ENCODE measurements around the gene CGB7.
"Not testable (repeated sequence)": the region's sequence is repeated elsewhere in the genome, so short reads cannot be mapped to it uniquely, and the experiment has no call there.

CGB7 gene

DNA sequence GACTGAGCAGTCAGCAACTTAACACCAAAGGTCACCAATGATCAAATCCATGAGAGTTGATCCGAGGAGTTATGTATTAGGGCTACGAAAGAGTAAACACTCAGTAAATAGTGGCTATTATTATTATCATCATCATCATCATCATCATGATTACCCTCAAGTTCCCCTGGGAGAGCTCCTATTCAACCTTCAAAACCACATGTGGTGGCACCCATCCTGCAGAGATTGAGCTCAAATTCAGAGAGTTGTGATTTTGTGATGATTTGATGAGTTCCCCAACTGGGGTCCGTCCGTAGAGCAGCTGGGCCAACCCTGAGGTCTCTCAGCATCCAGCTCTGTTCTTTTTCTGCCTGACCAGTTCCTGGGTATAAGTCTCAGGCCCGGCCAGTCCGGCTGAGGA, 32.5 kb downstream of the CGB7 start:
- not testable (repeated sequence) for H3K4me3 ChIP-seq (ENCODE audit: low read length in 2 of 2); H3K9me3 ChIP-seq (ENCODE audit: control insufficient read depth in 2 of 2, low read length in 2 of 2); H3K9ac ChIP-seq (ENCODE audit: low read depth in 1 of 2, low read length in 2 of 2); H3K27ac ChIP-seq (ENCODE audit: low read depth in 2 of 2, low read length in 2 of 2); H3K4me1 ChIP-seq (ENCODE audit: control insufficient read depth in 2 of 2, insufficient read depth in 2 of 2, low read length in 2 of 2); H3K36me3 ChIP-seq (ENCODE audit: control insufficient read depth in 2 of 2, insufficient read depth in 2 of 2, low read length in 2 of 2)
- peaks cover 5 to 14% of the 10 kb centered on the region in 2 donors for H3K27me3 ChIP-seq (ENCODE audit: control insufficient read depth in 2 of 2, insufficient read depth in 2 of 2, low read length in 2 of 2)

DNA sequence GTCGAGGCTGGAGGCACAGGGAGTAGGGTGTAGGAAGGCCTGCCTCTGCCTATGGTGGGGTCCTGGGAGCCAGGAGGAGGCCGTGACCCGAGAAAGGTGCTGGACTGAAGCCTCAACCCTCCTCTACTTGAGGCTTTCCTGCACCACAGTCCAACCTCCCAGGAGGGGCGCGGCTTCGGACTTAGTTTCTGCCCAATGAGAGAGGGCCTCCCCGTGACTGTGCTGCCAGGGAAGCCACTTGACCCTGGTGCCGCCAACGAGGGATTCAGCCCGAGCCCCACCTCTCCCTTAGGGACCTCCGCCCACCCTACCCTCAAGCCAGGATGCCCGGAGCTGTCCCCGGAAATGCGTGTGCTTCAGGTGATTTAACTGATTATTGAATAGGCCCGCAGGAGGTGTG, 33.3 kb downstream of the CGB7 start, which contains the start of gene CGB3:
CGB3 (minus strand) TSS at position 101 of the 400 bp plus-strand sequence. CDS start 362 bp downstream, outside the sequence.
- not testable (repeated sequence) for H3K9me3 ChIP-seq (ENCODE audit: control insufficient read depth in 2 of 2, low read length in 2 of 2)

DNA sequence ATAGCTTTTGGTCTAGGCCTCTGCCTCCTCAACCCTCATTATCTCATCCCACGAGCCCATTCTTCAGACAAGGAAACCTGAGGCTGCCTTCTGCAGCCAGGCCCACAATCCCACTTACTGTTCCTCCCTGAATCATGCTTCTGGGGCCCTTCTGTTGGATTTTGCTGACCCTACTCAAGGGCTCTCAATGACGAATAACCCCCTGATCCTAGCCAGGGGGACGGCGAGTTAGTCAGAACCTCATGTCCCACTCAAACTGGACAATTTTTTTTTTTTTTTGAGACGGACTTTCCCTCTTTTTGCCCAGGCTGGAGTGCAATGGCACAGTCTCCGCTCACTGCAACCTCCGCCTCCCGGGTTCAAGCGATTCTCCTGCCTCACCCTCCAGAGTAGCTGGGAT, 35.4 kb downstream of the CGB7 start:
- no peak overlapping the region for H3K9ac ChIP-seq (ENCODE audit: low read depth in 1 of 2, low read length in 2 of 2)
- H3K27ac ChIP-seq (ENCODE audit: low read depth in 2 of 2, low read length in 2 of 2) = no peak overlapping the region
- no peaks in the 10 kb centered on the region for H3K9me3 ChIP-seq (ENCODE audit: control insufficient read depth in 2 of 2, low read length in 2 of 2)
- peaks cover 6 to 18% of the 10 kb centered on the region in 2 donors for H3K27me3 ChIP-seq (ENCODE audit: control insufficient read depth in 2 of 2, insufficient read depth in 2 of 2, low read length in 2 of 2)
- peaks cover 9 to 17% of the 10 kb centered on the region in 2 donors for H3K4me1 ChIP-seq (ENCODE audit: control insufficient read depth in 2 of 2, insufficient read depth in 2 of 2, low read length in 2 of 2)
- no peaks in the 10 kb centered on the region for H3K36me3 ChIP-seq (ENCODE audit: control insufficient read depth in 2 of 2, insufficient read depth in 2 of 2, low read length in 2 of 2)
- H3K4me3 ChIP-seq (ENCODE audit: low read length in 2 of 2) = no peak overlapping the region

More for the DNA sequence above, 33.3 kb downstream of the CGB7 start, which contains the start of gene CGB3:
- not testable (repeated sequence) for H3K4me1 ChIP-seq (ENCODE audit: control insufficient read depth in 2 of 2, insufficient read depth in 2 of 2, low read length in 2 of 2); H3K36me3 ChIP-seq (ENCODE audit: control insufficient read depth in 2 of 2, insufficient read depth in 2 of 2, low read length in 2 of 2); H3K9ac ChIP-seq (ENCODE audit: low read depth in 1 of 2, low read length in 2 of 2); H3K27ac ChIP-seq (ENCODE audit: low read depth in 2 of 2, low read length in 2 of 2); H3K4me3 ChIP-seq (ENCODE audit: low read length in 2 of 2)
- peaks cover 6 to 15% of the 10 kb centered on the region in 2 donors for H3K27me3 ChIP-seq (ENCODE audit: control insufficient read depth in 2 of 2, insufficient read depth in 2 of 2, low read length in 2 of 2)

DNA sequence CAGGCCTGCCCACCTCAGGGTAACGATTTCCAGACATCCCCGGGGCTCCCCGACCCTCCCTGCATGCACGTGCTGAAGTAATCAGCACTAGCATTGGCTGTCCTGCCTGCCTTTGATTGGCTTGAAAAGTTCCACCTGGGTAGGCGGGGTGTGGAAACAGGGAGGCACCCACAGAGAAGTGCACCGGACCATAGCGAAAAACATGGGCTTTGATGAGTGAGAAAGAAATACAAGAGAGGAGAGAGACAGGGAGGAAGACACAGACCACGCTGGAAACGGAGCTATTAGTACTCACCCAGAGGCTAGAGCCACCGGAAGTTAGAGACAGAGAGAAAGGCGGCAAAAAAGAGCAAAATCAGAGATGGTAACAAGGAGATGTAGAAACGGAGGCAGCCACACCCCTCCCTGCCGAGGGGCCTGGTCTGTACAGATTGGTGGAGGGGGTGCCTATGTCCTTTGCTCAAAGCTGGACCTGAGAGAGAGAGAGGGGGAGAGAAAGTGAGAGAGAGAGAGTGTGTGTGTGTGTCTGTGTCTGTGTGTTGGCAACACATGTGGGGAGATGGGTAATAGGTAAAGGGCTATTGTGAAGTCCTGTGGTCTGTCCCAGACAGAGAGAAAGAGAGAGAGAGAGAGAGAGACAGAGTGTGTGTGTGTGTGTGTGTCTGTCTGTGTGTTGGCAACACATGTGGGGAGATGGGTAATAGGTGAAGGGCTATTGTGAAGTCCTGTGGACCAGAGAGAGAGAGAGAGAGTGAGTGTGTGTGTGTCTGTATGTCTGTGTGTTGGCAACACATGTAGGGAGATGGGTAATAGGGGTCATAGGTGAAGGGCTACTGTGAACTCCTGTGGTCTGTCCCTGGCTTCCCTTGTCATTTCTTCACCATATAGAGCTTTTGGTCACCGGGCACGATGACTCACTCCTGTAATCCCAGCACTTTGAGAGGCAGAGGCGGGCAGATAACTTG, 36.3 kb downstream of the CGB7 start:
- H3K27me3 ChIP-seq (ENCODE audit: control insufficient read depth in 2 of 2, insufficient read depth in 2 of 2, low read length in 2 of 2) = peaks cover 6 to 18% of the 10 kb centered on the region in 2 donors
- no peaks in the 10 kb centered on the region for H3K9me3 ChIP-seq (ENCODE audit: control insufficient read depth in 2 of 2, low read length in 2 of 2)
- H3K4me1 ChIP-seq (ENCODE audit: control insufficient read depth in 2 of 2, insufficient read depth in 2 of 2, low read length in 2 of 2) = peaks cover 9 to 17% of the 10 kb centered on the region in 2 donors
- no peak overlapping the region for H3K4me3 ChIP-seq (ENCODE audit: low read length in 2 of 2)
- no peak overlapping the region for H3K27ac ChIP-seq (ENCODE audit: low read depth in 2 of 2, low read length in 2 of 2)
- no peak overlapping the region for H3K9ac ChIP-seq (ENCODE audit: low read depth in 1 of 2, low read length in 2 of 2)
- H3K36me3 ChIP-seq (ENCODE audit: control insufficient read depth in 2 of 2, insufficient read depth in 2 of 2, low read length in 2 of 2) = peaks cover 0 to 3% of the 10 kb centered on the region in 2 donors

DNA sequence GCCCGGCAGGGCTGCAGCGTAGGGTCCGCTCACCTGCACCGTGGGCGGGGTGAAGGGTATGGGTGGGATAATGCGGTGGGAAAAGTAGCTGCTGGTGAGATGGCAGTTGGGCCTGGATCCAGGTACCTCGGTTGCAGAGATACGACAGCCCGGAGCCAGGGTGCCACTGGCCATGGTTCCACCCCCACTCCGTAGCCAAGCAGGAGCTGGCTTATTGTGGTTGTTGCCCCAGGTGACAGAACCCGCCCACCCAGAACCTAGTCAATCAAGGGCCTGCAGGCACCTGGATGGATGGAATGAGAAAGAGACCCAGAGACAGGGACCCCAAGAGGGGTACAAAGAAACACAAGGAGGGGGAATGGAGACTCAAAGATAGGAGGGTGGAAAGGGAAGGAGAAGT, 37.2 kb downstream of the CGB7 start:
- H3K27ac ChIP-seq (ENCODE audit: low read depth in 2 of 2, low read length in 2 of 2) = no peak overlapping the region
- peaks cover 9 to 10% of the 10 kb centered on the region in 2 donors for H3K36me3 ChIP-seq (ENCODE audit: control insufficient read depth in 2 of 2, insufficient read depth in 2 of 2, low read length in 2 of 2)
- no peak overlapping the region for H3K9ac ChIP-seq (ENCODE audit: low read depth in 1 of 2, low read length in 2 of 2)
- no peaks in the 10 kb centered on the region for H3K9me3 ChIP-seq (ENCODE audit: control insufficient read depth in 2 of 2, low read length in 2 of 2)
- H3K4me1 ChIP-seq (ENCODE audit: control insufficient read depth in 2 of 2, insufficient read depth in 2 of 2, low read length in 2 of 2) = peaks cover 9 to 17% of the 10 kb centered on the region in 2 donors
- H3K27me3 ChIP-seq (ENCODE audit: control insufficient read depth in 2 of 2, insufficient read depth in 2 of 2, low read length in 2 of 2) = peaks cover 6 to 18% of the 10 kb centered on the region in 2 donors
- H3K4me3 ChIP-seq (ENCODE audit: low read length in 2 of 2) = no peak overlapping the region

DNA sequence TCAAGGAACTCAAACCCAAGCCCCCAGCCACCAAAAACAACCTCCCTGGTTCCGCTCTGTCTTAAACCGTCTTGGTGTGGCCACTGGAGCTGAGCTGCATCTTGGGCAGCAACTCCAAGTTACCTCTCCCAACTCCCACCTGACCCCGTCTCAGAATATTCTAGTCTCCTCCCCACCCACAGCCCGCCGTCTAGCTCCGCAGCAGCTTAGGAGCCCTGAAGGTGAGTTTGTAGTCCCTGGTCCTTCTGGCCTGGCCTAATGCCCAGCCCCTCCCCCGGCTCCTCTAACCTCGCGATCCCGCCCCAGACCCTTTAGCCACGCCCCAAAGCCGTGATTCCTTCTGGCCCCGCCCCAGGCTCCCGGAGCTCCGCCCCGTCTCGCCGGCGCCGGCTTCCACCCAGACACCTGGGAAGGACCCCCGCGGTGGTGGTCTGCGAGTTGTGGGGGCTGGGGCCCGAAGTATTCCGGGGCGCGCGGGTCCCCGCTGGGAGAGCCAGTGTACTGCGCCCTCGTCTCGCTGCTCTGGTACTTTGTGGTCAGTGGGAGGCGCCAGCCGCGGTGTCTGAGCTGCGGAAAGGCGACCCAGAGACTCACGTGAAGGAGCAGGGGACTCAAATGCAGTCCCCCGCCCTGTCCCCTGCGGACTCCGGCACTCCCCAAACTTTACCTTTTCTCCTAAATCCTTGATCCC, 38.2 kb downstream of the CGB7 start:
- Histone ChIP-seq H3K9me3 (ENCODE audit: control insufficient read depth in 2 of 2, low read length in 2 of 2) (no peaks in the 10 kb centered on the region), H3K36me3 (ENCODE audit: control insufficient read depth in 2 of 2, insufficient read depth in 2 of 2, low read length in 2 of 2) (peaks cover 13 to 20% of the 10 kb centered on the region in 2 donors), H3K4me1 (ENCODE audit: control insufficient read depth in 2 of 2, insufficient read depth in 2 of 2, low read length in 2 of 2) (peaks cover 9 to 17% of the 10 kb centered on the region in 2 donors), H3K27ac (ENCODE audit: low read depth in 2 of 2, low read length in 2 of 2) (no peak overlapping the region), H3K27me3 (ENCODE audit: control insufficient read depth in 2 of 2, insufficient read depth in 2 of 2, low read length in 2 of 2) (peaks cover 6 to 18% of the 10 kb centered on the region in 2 donors), H3K4me3 (ENCODE audit: low read length in 2 of 2) (peak overlapping the region; percentile 59 to 67), H3K9ac (ENCODE audit: low read depth in 1 of 2, low read length in 2 of 2) (peak overlapping the region in 1 of 2 donors; percentile 24)

DNA sequence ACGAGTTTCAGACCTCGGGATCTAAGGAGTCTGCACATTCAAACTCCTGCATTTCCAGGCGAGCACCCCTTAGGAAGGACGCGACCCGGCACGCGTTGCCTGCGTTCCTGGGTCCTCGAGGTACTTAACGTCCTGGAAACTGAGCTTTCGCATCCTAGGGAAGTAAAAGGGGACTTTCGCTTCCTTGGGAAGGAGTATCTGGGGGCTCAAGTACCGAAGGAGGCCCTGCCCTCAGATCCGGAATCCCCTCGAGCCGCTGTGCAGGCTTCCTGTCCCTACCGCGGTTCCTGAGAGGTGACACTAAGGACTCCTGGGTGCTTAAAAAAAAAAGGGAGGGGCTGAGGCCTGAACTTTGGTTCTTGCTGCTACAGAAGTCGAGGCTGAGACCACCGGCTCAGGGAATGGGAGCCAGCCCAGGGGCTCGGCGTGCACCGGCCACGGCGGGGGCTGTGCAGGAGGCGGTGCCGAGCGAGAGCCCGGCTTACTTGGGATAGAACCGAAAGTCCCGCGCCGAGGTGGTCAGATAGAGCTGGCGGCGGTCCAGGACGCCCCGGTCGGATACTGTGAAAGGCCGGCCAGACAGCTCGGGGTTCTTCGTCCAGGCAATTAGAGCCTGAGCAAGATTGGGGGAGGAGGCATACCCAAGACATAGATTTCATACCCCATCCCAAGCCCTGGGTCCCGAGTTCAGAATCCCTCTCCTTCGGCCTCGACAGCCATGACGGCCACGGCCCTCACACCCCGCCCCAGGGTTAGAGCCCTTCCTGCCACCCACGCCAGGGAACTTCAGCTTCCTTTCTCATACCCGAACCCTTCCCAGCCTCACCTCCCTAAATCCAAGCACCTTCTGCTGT, 38.9 kb downstream of the CGB7 start:
- Histone ChIP-seq H3K36me3 (ENCODE audit: control insufficient read depth in 2 of 2, insufficient read depth in 2 of 2, low read length in 2 of 2) (peaks cover 17 to 24% of the 10 kb centered on the region in 2 donors), H3K27me3 (ENCODE audit: control insufficient read depth in 2 of 2, insufficient read depth in 2 of 2, low read length in 2 of 2) (peaks cover 6 to 18% of the 10 kb centered on the region in 2 donors), H3K9ac (ENCODE audit: low read depth in 1 of 2, low read length in 2 of 2) (peak overlapping the region in 1 of 2 donors; percentile 24), H3K4me1 (ENCODE audit: control insufficient read depth in 2 of 2, insufficient read depth in 2 of 2, low read length in 2 of 2) (peaks cover 9 to 17% of the 10 kb centered on the region in 2 donors), H3K4me3 (ENCODE audit: low read length in 2 of 2) (peak overlapping the region; percentile 59 to 67)
- H3K27ac ChIP-seq (ENCODE audit: low read depth in 2 of 2, low read length in 2 of 2); H3K9me3 ChIP-seq (ENCODE audit: control insufficient read depth in 2 of 2, low read length in 2 of 2): not testable (repeated sequence)

DNA sequence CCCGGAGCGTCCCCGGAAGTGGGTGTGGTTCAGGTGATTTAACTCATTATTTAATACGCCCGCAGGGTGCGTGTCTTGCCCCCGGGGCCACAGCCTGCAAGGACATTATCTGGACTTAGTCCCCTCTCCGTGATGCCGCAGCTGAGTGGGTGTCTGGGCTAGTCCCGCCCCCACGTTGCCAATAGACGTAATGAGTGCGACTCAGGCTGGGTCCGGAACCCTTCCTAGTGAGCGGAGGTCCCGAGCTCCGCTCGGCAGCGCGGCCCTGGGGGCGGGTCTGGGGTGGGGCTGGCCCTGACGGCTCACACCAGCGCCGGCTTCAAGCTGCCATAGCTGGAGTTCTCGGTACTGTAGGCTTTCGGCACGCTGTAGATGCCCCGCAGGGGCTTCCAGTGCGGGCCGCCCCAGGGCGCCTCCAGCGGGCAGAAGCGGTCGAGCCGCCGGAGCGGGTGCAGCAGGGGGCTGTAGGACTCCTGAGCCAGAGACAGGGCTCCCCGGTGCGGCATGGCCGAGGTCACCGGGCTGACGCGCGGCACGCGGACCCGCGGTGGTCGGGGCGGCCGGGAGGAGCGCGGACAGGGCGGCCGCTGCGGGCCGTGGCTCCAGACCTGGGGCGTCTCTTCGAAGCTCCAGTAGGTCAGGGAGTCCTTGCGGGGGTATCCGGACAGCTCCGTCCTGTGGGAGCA, 39.7 kb downstream of the CGB7 start:
- Histone ChIP-seq H3K27ac (ENCODE audit: low read depth in 2 of 2, low read length in 2 of 2) (no peak overlapping the region), H3K27me3 (ENCODE audit: control insufficient read depth in 2 of 2, insufficient read depth in 2 of 2, low read length in 2 of 2) (peaks cover 6 to 18% of the 10 kb centered on the region in 2 donors), H3K9me3 (ENCODE audit: control insufficient read depth in 2 of 2, low read length in 2 of 2) (no peaks in the 10 kb centered on the region), H3K4me1 (ENCODE audit: control insufficient read depth in 2 of 2, insufficient read depth in 2 of 2, low read length in 2 of 2) (peaks cover 9 to 17% of the 10 kb centered on the region in 2 donors), H3K36me3 (ENCODE audit: control insufficient read depth in 2 of 2, insufficient read depth in 2 of 2, low read length in 2 of 2) (peaks cover 17 to 24% of the 10 kb centered on the region in 2 donors), H3K9ac (ENCODE audit: low read depth in 1 of 2, low read length in 2 of 2) (peak overlapping the region in 1 of 2 donors; percentile 24), H3K4me3 (ENCODE audit: low read length in 2 of 2) (peak overlapping the region; percentile 59 to 67)

DNA sequence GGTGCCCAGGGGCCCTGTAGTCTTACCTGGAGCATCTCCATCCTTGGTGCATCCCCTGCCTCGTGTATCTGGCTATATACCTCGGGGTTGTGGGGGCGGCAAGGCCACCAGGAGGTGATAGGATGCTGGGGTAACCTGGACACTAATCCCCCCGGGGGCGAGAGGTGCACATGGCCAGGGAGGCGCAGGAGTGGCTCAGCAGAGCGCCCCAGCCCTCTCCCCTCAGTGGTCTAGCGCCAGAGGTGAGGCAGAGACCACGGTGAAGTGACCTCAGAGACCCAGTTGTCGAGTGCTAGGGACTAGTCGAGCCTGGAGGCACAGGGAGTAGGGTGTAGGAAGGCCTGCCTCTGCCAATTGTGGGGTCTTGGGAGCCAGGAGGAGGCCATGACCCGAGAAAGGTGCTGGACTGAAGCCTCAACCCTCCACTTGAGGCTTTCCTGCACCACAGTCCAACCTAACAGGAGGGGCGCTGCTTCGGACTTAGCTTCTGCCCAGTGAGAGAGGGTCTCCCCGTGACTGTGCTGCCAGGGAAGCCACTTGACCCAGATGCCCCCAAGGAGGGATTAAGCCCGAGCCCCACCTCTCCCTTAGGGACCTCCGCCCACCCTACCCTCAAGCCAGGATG, 40.4 kb downstream of the CGB7 start, which contains the start of gene LHB:
LHB (minus strand) TSS at position 51 of the 625 bp plus-strand sequence; CDS start at position 41, 10 bp downstream.
- Histone ChIP-seq H3K4me3 (ENCODE audit: low read length in 2 of 2) (peak within 1 kb of the TSS; percentile 59 to 65), H3K9me3 (ENCODE audit: control insufficient read depth in 2 of 2, low read length in 2 of 2) (no peaks in the 10 kb centered on the region), H3K36me3 (ENCODE audit: control insufficient read depth in 2 of 2, insufficient read depth in 2 of 2, low read length in 2 of 2) (peaks cover 19 to 25% of the 10 kb centered on the region in 2 donors), H3K27me3 (ENCODE audit: control insufficient read depth in 2 of 2, insufficient read depth in 2 of 2, low read length in 2 of 2) (peaks cover 6 to 18% of the 10 kb centered on the region in 2 donors), H3K4me1 (ENCODE audit: control insufficient read depth in 2 of 2, insufficient read depth in 2 of 2, low read length in 2 of 2) (peaks cover 9 to 17% of the 10 kb centered on the region in 2 donors), H3K27ac (ENCODE audit: low read depth in 2 of 2, low read length in 2 of 2) (no peak within 1 kb of the TSS), H3K9ac (ENCODE audit: low read depth in 1 of 2, low read length in 2 of 2) (no peak within 1 kb of the TSS)

Measured in mucosa of rectum (tissue), 2 donors.